Epidermal melanocyte (primary cell): ENCODE measurements around the gene NTN3.
"Not testable (repeated sequence)": the region's sequence is repeated elsewhere in the genome, so short reads cannot be mapped to it uniquely, and the experiment has no call there.

Experiments
- DNase-seq: peaks from one replicate; pipeline ENCODE4 v3.0.0; 2011; ENCODE audit warnings: low spot score; ENCODE audit not compliant: insufficient read length

Gene NTN3

DNA sequence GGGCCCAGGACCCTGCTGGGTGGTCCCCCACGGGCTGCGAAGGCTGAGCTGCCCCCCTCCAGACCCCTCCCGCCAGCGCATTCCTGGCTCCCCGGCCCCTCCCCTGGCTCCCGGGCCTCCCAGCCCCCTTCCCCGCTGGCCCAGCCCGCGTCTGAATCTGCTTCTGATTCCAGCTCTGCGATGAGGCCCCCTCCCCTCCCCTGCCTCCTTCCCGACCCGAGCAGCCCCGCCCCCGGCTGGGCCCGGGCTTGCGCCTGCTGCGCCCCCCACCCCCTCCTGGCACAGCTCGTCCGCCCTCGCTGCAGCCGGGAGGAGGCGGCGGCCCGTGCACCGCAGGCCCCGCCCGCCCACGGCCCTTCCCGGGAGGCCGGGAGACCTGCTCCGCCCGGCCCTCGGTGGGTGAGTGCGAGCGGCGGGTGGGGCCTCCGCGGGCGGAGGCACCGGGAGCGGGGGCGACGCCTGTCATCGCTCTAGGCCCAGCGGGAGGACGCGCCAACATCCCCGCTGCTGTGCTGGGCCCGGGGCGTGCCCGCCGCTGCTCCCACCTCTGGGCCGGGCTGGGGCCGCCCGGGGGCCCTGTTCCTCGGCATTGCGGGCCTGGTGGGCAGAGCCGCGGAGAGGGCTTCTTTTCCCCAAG is at the start of gene NTN3:
NTN3 (plus strand) TSS at position 282 of the 637 bp plus-strand sequence. CDS start 405 bp downstream, outside the sequence.
- peak; percentile 60 for DNase-seq

DNA sequence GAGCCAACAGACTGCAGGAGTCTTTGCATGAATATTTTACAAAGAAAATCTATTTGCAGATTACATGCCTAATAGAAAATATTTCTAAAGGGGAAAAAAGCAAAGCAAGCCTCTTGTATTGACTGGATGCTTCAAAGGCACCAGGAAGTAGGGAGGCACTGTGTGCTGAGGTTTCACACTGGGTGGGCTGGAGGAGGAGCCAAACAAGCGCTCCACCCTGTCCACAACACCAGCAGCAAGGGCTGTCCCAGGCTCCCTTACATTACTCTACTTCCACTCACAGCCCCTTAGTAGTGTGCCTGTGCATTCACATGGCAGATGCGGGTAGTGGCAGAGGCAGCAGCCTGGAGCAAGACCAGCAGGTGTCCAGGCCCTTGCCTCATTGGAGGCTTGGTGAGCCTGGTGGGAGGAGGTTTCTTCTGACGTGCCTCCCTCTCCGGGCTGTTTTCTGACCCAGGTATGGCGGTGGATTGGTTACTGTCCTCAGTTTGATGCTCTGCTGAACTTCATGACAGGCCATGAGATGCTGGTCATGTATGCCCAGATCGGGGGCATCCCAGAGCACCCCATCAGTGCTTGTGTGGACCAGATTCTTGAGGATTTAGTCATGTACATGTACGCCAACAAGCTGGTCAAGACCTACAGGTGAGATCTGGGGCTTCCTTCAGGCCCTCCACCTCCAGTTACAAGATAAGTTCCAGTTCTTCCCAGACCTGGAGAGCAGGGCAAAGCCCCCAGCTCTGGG is 48.8 kb upstream of the NTN3 start:
- DNase-seq: no peak

DNA sequence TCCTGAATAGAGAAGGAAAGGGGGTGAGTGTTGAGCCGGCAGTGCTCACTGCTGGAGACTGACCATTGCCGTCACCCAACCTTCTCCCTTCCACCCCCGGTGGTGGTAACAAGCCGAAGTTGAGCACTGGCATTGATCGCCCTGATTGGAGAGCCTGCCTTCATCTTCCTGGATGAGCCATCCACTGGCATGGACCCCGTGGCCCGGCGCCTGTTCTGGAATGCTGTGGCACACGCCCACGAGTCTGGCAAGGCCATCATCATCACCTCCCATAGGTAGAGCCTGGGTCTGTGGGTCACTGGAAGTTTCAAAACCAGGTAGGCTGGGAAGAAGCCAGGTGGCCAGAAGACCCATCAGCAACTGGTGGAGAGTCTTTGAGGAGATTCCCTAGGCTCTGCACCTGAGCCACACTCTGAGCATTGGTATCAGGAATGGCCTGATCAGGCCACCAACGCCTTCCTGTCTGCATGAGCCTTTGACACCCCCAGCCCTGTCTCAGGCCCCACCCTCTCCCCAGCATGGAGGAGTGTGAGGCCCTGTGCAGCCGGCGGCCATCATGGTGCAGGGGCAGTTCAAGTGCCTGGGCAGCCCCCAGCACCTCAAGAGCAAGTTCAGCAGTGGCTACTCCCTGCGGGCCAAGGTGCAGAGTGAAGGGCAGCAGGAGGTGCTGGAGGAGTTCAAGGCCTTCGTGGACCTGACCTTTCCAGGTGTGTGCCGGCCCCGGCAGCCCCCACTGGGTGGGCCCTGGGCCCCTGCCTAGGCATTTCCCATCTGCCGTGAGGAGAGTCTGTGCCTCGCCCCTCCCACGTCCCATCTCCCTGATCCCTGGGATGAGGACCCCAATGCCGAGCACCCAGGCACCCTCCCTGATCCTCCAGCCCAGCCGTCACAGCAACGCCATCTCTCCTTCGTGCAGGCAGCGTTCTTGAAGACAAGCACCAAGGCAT is 46.8 kb upstream of the NTN3 start:
- no peak for DNase-seq

DNA sequence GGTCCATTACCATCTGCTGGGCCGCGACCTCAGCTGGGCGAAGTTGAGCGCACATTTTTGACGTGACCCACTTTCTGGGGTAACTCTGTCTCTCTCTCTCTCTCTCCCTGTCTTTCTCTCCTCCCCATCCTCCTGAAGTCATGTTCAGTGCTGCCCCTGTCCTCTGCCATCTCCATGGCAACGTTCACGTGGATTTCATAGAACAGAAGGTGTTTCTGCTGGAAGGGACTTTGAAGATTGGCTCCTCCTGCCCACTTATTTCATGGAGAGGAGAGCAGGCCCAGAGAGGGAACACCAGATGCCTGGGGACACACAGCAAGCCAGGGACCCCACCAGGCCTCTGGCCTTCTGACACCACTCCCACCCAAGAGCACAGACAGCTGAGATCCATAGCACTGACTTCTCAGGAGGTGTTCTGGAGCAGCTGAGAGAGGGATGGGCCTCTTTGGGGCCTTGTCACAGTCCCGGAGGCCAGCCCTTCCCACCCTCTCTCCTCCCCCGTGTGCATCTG is 46.0 kb upstream of the NTN3 start:
- no peak for DNase-seq

DNA sequence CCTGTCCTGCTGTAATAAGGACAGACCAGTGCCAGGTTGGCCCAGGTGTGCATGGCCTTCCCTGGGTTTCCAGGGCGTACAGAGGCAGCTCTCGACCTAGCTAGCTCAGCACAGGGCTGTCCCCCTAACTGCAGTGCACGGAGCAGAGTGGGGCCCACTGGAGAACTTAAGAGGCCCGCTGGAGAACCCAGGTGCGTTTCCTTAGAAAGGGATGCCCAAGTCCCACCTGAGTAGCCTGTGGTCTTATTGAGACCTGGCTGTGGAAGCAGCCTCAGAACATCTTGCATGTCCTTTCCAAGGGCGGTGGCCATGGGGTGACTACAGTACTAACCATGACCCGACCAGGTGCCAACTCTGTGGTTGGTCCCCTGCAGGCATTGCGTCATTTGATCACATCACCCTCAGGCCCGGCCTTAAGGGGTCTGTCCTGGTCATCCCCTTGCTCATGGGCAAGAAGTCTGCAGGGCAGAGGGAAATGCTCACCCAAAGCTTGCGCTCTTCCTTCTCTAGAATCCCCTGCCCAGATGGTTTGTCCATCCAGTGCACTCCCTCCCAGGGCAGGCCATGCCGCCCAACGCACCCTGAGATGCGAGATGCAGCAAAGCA is 45.2 kb upstream of the NTN3 start:
- no peak for DNase-seq

DNA sequence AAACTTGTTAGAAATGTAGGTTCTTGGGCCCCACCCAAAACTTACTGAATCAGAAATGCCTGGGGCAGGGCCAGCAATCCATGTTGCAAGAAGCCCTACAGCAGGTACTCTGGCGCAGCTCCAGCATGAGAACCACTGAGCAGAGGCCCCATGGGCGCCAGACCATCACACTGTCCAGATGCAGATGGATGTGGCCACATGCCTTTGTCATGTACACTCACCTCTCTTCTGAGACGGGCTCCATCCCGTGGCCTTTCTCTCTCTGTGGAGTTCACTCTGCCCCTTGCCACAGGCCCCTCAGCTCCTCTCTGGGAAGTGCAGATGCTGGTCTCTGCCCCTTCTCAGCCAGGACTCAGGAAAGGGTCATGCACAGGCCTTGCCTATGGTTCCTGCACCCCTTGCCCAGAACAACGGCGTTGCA is 44.1 kb upstream of the NTN3 start:
- no peak for DNase-seq

DNA sequence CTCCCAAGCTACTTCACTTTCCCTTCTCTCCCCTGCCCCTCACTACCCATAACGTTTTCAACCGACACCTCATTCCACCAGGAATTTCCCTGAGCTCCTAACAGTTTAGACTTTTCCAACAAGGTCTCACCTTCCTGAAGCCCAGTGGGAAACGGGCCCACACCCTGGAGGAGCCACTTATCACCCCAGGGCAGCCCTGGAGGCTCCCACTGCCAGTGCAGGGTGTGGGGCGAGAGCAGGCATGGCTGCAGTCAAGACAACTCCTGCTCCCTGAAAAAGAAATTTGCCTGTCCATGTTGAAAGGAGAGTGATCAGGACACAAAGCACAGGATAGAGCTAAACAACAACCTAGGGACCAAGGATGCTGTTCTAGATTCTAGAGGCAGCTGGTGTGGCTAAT is 43.6 kb upstream of the NTN3 start:
- no peak for DNase-seq

DNA sequence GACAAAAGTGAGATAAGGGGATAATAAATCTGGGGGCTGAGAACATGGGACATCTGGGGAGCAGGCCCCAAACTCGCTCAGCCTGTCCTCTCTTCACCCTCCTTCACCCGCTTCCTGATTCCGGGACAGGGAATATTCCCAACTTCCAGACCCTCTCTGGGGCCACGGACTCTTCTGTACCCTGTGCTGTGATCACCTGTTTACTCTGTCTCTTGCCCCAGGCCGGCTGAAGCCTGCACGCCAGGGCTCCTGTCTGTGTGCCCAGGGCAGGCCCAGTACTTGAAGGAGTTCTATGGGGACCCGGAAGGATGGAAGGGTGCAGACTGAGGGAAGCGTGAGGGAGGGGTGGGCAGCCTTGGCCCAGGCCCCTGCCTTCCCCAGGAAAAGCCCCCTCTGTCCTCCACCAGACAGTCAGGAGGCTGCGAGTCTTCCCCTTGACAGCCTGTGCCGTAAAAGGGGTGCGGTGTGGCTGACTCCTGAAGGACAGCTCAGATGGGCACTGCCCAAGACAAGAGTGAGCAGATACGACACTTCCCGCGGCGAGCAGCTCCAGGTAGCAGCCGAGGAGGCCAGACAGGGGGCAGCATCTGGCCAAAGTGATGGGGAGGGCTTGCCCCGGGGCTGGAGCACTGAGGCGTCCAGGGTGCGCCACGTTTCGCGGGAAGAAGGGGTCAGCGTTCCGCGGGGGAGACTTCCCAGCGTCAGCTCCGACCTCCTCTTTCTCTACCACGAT is 42.9 kb upstream of the NTN3 start:
- DNase-seq: no peak

DNA sequence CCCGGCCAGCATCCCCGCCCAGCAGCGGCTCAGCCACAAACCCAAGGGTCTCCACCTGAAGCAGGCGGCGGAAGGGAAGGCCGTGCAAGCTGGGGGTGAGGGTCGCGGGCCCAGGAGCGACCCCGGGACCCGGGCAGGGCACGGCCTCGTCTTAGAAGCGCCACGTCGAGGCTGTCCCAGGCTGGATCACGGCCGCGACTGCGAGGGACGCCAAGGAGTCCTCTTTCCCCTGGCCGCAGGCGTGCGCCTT is 42.4 kb upstream of the NTN3 start:
- DNase-seq: no peak

DNA sequence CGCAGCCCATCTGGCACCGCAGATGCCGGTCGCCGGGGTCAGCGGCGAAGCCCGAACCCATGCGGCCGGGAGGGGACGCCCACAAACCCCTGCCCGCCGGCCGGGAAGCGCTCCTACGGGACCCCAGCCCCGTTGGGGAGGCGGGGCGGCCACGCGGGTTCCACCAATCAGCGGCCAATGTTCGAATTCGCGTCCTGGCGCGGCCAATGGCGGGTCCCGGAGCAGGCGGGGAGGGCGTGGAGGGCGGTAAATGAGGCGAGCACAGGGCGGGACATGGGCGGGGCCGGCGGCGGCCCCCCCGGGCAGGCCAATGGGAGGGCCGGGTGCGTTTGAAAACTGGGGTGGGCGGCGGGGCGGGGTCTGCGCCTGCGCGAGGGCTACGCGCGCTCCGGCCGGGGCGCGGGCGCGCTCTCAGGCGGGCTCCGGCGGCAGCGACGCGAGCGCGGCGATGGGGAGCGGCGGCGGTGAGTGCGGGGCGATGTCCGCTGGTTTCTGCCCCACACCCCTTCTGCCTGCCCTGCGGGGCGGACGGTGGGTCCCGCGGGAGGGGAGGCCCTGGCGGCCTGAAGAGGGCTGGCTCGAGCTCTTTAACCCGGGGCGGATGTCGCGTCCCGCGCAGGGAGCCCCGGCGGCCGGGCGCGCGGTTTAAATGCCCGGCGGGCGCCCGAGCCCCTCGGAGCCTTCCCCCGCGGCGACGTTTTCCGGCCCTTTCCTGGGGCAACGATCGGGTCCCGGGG is 41.9 kb upstream of the NTN3 start, which contains the start of gene CCNF:
CCNF (plus strand) TSS at position 414 of the 737 bp plus-strand sequence; CDS start at position 449, 35 bp downstream.
- DNase-seq: peak; percentile 93

DNA sequence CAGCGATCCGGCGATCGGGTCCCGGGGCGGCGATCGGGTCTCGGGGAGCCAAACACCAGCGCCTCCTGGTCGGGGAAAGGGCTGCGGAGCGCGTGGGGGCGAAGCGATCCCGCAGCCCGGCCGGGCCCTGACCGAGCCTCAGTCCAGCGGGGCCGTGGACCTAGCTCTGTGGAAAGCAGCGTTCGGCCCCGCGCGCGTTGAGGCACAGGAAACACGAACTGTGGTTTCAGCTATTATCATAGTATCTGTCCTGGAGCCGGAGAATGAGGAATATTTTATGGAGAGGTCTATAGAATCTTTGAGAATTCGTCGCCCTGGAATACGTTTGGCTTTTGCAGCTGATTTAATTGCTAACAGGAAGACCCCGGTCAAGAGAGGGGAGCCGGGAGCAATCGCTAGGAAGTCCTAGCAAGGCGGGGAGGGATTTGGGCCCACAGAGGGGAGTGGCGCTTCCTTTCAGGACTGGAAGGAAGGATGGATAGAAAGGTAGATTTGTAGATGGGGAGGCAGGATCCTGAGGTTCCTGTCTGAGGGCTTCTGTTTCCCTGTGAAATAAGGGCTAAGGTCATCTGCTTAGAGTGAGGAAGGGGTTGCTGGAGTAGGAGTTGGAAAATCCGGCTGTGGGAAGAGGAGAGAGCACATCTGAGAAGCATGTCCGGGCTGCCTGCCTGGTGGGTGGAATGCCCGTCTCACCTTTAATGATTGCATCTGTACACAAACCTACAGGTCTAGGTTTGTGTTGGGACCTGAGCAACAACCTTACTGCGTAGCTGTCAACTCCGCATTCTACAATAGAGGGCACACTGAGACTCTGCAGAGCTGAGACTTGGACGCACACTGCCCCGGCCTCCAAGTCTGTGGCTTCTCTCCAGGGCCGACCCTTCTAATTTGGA is 41.1 kb upstream of the NTN3 start:
- DNase-seq: no peak

DNA sequence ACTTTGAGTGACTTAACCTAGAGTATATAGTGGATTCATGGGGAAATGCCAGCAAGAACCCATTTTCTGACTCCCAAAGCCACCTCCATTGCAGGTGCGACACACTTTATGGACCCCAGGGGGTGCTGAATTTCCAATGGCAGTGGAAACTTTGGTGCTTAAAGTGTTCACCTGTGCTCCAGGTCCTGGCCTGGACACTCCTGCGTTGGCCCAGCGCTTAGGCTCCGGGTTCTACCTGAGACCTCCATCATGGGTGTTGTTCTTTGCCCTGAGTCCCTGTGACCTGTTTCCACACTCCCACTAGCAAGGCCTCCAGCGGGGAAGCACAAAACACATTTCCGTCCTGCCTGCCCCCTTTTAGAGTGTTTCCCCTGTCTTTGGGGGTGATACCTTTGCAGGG is 38.8 kb upstream of the NTN3 start:
- no peak for DNase-seq

DNA sequence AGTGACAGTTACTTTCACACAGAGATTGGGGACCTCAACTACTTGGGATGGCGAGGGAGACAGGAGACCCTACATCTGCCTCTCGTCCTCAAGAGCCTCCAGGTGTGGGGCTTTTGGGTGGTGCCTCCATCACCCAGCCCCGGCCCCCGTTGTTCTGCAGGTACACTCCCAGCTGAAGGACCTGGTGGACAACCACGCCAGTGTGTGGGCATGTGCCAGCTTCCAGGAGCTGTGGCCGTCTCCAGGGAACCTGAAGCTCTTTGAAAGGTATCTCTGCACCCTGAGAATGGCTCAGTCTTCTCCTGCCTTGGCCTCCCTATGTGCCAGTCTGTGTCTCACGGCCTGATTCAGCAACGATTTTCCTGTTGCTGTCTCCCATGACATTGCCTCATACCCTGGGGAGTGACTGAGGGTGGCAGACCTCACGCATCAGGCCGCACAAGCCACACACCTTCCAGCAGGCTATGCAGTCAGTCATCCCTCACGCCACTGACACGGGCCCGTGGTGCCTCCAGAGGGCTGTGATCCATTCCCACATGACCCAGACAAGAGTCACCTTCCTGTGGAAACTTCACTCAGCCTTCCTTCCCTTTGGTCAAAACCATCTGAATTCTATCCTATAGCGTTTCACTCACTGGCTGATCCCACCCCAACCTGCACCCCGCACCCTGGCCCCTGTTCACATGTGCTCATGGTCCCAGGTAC is 38.1 kb upstream of the NTN3 start:
- no peak for DNase-seq

DNA sequence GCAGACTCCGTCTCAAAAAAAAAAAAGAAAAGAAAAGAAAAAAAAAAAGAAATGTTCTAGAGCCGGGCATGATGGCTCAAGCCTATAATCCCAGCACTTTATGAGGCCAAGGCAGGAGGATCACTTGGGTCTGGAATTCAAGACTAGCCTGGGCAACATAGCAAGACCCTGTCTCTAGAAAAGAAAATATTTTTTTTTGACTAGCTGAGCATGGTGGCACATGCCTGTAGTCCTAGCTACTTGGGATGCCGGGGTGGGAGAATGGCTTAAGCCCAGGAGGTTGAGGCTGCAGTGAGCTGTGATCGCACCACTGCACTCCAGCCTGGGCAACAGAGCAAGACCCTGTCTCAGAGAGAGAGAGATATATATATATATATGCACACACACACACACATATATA is 35.9 kb upstream of the NTN3 start:
- DNase-seq: not testable (repeated sequence)

DNA sequence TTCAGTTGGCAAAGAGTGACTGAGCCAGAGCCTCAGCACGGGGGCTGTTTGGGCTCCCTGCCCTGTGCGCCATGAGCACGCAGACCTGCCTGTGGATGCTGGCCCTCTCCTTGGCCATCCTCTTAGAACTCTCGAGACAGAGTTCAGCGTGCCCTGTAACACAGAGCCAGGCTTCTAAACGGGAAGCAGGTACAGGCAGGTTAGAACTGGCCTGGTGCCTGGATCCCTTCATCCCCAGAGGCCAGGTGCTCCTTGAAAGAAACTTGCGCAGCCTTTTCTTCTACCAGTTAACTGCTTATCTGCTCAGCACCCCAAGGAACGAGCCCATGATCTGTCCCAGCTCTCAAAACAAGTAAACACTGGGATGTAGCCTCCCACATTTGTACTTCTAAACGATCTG is 35.0 kb upstream of the NTN3 start:
- no peak for DNase-seq

DNA sequence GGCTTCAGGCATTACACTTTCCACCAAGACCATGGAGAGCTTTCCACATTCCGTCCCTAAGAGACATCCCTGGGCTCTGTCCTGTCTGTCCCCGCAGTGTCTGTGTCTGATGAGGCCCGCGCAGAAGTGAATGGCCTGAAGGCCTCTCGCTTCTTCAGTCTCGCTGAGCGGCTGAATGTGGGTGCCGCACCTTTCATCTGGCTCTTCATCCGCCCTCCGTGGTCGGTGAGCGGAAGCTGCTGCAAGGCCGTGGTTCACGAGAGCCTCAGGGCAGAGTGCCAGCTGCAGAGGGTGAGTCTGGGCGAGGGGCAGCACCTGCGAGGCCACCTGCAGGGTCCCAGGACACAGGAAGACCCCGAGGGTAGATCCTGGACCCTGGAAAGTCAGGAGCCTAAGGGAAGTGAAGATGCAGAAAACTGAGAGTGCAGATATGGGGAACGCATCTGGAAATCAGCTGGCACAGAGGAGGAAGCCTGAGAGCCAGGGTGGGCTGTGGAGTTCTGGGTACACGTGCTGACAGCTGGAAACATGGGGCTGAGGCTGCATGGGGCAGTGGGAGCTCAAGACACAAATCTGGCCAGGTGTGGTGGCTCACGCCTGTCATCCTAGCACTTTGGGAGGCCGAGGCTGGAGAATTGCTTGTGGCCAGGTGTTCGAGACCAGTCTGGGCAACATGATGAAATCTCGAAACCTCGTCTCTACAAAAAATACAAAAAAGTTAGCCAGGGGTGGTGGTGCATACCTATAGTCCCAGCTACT is 33.9 kb upstream of the NTN3 start:
- no peak for DNase-seq

DNA sequence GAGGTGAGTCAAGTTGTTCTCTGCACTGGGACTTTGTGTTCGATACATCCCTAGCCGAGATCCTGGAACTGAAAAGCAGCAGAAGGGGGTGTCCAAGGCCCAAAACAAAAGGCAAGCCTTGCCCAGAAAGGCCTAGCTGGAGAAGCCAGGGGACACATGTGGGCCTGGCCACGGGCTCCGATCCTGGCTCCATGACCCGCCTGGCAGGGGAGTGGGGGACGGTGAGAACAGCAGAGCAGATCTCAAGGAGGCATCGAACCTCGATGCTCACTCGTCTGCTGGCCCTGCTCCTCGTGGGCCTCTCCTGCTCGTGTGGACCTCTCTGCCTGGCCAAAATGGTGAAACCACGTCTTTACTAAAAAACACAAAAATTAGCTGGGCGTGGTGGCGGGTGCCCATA is 33.0 kb upstream of the NTN3 start:
- DNase-seq: no peak

DNA sequence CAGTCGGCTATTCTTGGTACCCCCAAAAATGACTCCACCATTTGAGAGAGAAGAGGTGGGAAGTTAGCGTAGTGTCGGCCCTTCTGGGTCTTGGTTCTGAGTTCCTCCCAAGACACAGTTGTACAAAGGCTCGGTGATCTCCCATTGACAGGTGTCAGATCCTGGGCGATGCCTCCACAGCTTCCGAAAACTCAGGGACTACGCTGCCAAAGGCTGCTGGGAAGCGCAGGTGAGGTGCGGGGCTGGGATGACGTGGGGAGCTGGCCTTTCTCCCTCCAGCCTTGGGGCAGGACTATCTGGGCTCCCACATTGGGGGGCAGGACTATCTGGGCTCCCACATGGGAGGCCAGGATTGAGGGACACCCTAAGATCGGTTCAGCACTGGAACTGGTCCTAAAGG is 31.5 kb upstream of the NTN3 start:
- no peak for DNase-seq
